SU-DHL-6 (cell line): Measurements from ENCODE around the gene SULT2B1.
"Not testable (repeated sequence)": the region's sequence is repeated elsewhere in the genome, so short reads cannot be mapped to it uniquely, and the experiment has no call there.

Source experiments
- H2AFZ ChIP-seq: fragments of 200-600 bp; sonication (generic); 2 replicates; pipeline ENCODE4 v1.6.1; 2014; ENCODE audit warnings: low read depth, mild to moderate bottlenecking, moderate library complexity, mixed read lengths, antibody characterized with exemption, low read length; ENCODE audit not compliant: severe bottlenecking
- H3F3A ChIP-seq: fragments of 200-600 bp; shearing (Covaris generic); 2 replicates; pipeline ENCODE4 v1.6.0; 2016; ENCODE audit warnings: antibody characterized with exemption, mild to moderate bottlenecking; ENCODE audit not compliant: insufficient read depth
- H3K27ac ChIP-seq: fragments of 200-600 bp; sonication (generic); 2 replicates; pipeline ENCODE4 v1.5.1; 2016; ENCODE audit warnings: low read depth, mild to moderate bottlenecking, low read length, moderate library complexity, mixed read lengths
- H3K27me3 ChIP-seq: fragments of 200-600 bp; sonication (generic), shearing (Covaris generic); 2 replicates; pipeline ENCODE4 v1.6.0; 2014; ENCODE audit warnings: mild to moderate bottlenecking, low read length
- H3K36me3 ChIP-seq: fragments of 200-600 bp; sonication (generic); 2 replicates; pipeline ENCODE4 v1.6.1; 2014; ENCODE audit warnings: mild to moderate bottlenecking, low read length, mixed read lengths
- H3K4me2 ChIP-seq: fragments of 300-600, 200-600 bp; shearing (Covaris generic), sonication (generic); 2 replicates; pipeline ENCODE4 v1.6.0; 2014; ENCODE audit warnings: low read length, low read depth, mild to moderate bottlenecking; ENCODE audit not compliant: poor library complexity, severe bottlenecking
- H3K4me3 ChIP-seq: fragments of 200-600 bp; sonication (generic); 2 replicates; pipeline ENCODE4 v1.5.1; 2014; ENCODE audit warnings: antibody characterized with exemption, low read length, mild to moderate bottlenecking, mixed read lengths; ENCODE audit not compliant: insufficient read depth, poor library complexity, severe bottlenecking
- H3K79me2 ChIP-seq: fragments of 200-600 bp; sonication (generic); 2 replicates; pipeline ENCODE4 v1.6.1; 2014; ENCODE audit warnings: mild to moderate bottlenecking, low read length, moderate library complexity; ENCODE audit not compliant: insufficient read depth
- H3K9ac ChIP-seq: fragments of 200-600 bp; sonication (generic); 2 replicates; pipeline ENCODE4 v1.7.0; 2014; ENCODE audit warnings: mild to moderate bottlenecking, low read length
- H3K9me2 ChIP-seq: fragments of 200-600 bp; sonication (generic); replicated peaks from 2 replicates; pipeline ENCODE4 v1.6.1; 2014; ENCODE audit warnings: low read length; ENCODE audit not compliant: insufficient read depth
- H3K9me3 ChIP-seq: fragments of 200-600 bp; sonication (generic); 2 replicates; pipeline ENCODE4 v1.6.1; 2014; ENCODE audit warnings: low read length, mixed read lengths; ENCODE audit not compliant: insufficient read depth
- H4K20me1 ChIP-seq: fragments of 200-600 bp; sonication (generic); 2 replicates; pipeline ENCODE4 v1.6.1; 2014; ENCODE audit warnings: low read depth, mild to moderate bottlenecking, antibody characterized with exemption, low read length, moderate library complexity, mixed read lengths
- CTCF ChIP-seq: fragments of 200-600 bp; sonication (generic); IDR thresholded peaks from one replicate; pipeline ENCODE4 v1.5.1; 2017; ENCODE audit warnings: antibody characterized with exemption, mild to moderate bottlenecking, low read length, moderate library complexity; ENCODE audit not compliant: insufficient read depth, poor library complexity, severe bottlenecking
- EZH2phosphoT487 ChIP-seq: fragments of 200-600 bp; sonication (generic), shearing (Covaris generic); conservative IDR thresholded peaks from 2 replicates; pipeline ENCODE4 v1.6.1; 2018; ENCODE audit warnings: mild to moderate bottlenecking, antibody characterized with exemption, low read length, moderate library complexity, mixed read lengths

SULT2B1 gene

GRCh38 chr19:48571378-48572162 lies 19.6 kb downstream of the SULT2B1 start:
- no peak for TF ChIP-seq CTCF
- no peak for TF ChIP-seq EZH2phosphoT487
- H3K4me3 ChIP-seq, result no peak overlapping the region

GRCh38 chr19:48573163-48573505 lies 21.2 kb downstream of the SULT2B1 start:
- Histone ChIP-seq H3K9me2 (no peaks in the 10 kb centered on the region), H3K27me3 (no peaks in the 10 kb centered on the region), H3K27ac (no peak overlapping the region), H3K9ac (no peak overlapping the region), H3K4me2 (no peak overlapping the region), H3K36me3 (no peaks in the 10 kb centered on the region), H2AFZ (no peak overlapping the region), H3F3A (no peaks in the 10 kb centered on the region), H3K9me3 (no peaks in the 10 kb centered on the region), H4K20me1 (no peaks in the 10 kb centered on the region), H3K4me3 (no peak overlapping the region), H3K79me2 (no peaks in the 10 kb centered on the region)
- TF ChIP-seq EZH2phosphoT487, result no peak
- TF ChIP-seq CTCF, result no peak

More at GRCh38 chr19:48571378-48572162, 19.6 kb downstream of the SULT2B1 start:
- no peak overlapping the region for H3K27ac ChIP-seq
- H3K27me3 ChIP-seq, result no peaks in the 10 kb centered on the region
- H2AFZ ChIP-seq, result no peak overlapping the region
- no peak overlapping the region for H3K4me2 ChIP-seq
- H4K20me1 ChIP-seq, result no peaks in the 10 kb centered on the region
- no peaks in the 10 kb centered on the region for H3K9me3 ChIP-seq
- H3K36me3 ChIP-seq, result no peaks in the 10 kb centered on the region
- no peak overlapping the region for H3K9ac ChIP-seq
- H3F3A ChIP-seq, result no peaks in the 10 kb centered on the region
- no peaks in the 10 kb centered on the region for H3K79me2 ChIP-seq
- H3K9me2 ChIP-seq, result no peaks in the 10 kb centered on the region

GRCh38 chr19:48575931-48576622 lies 24.1 kb downstream of the SULT2B1 start:
- H3K79me2 ChIP-seq, result no peaks in the 10 kb centered on the region
- H4K20me1 ChIP-seq, result no peaks in the 10 kb centered on the region
- TF ChIP-seq CTCF, result no peak
- TF ChIP-seq EZH2phosphoT487, result no peak
- no peaks in the 10 kb centered on the region for H3K36me3 ChIP-seq
- H2AFZ ChIP-seq, result no peak overlapping the region
- no peak overlapping the region for H3K4me2 ChIP-seq
- no peaks in the 10 kb centered on the region for H3K9me3 ChIP-seq
- H3K9me2 ChIP-seq, result no peaks in the 10 kb centered on the region
- H3K27ac ChIP-seq, result no peak overlapping the region
- no peaks in the 10 kb centered on the region for H3K27me3 ChIP-seq
- H3K4me3 ChIP-seq, result no peak overlapping the region
- no peaks in the 10 kb centered on the region for H3F3A ChIP-seq
- no peak overlapping the region for H3K9ac ChIP-seq

- H3K9me3 ChIP-seq, H4K20me1 ChIP-seq, H3K79me2 ChIP-seq, H3K27me3 ChIP-seq, H3F3A ChIP-seq, H3K4me2 ChIP-seq, H3K27ac ChIP-seq, H3K36me3 ChIP-seq, H3K4me3 ChIP-seq, H3K9me2 ChIP-seq, H2AFZ ChIP-seq, H3K9ac ChIP-seq: not testable (repeated sequence)
Observed at GRCh38 chr19:48577908-48578307, 25.9 kb downstream of the SULT2B1 start.
